Liver (tissue), 9 donors: Measurements from ENCODE around the gene TESK2. TPM values are rescaled to one million over a fixed set of nuclear protein-coding genes. Genes with fewer than 3 reads are reported as not detected.

Source experiments
- DNase-seq: peaks from one replicate; pipeline ENCODE4 v3.0.0-alpha.2; 2017; ENCODE audit warnings: low spot score
- H3K27ac ChIP-seq, 2 donors: one replicate each; pipeline ENCODE4 v1.7.0; 2013; ENCODE audit warnings: inconsistent platforms in 2 of 2, low read length in 2 of 2, control low read depth in 1 of 2, low read depth in 1 of 2, mild to moderate bottlenecking in 1 of 2
- H3K27me3 ChIP-seq, 4 donors: one replicate each; pipeline versions ENCODE4 v1.6.1 to v1.7.0; 2013; ENCODE audit warnings: low read length in 3 of 4, inconsistent platforms in 1 of 4, mild to moderate bottlenecking in 1 of 4, moderate library complexity in 1 of 4; ENCODE audit not compliant: control insufficient read depth in 4 of 4, insufficient read depth in 4 of 4
- H3K36me3 ChIP-seq, 4 donors: one replicate each; pipeline versions ENCODE4 v1.6.1 to v1.7.0; 2013; ENCODE audit warnings: low read length in 3 of 4, mild to moderate bottlenecking in 3 of 4, low read depth in 1 of 4, moderate library complexity in 1 of 4; ENCODE audit not compliant: control insufficient read depth in 4 of 4, insufficient read depth in 3 of 4
- H3K4me1 ChIP-seq, 4 donors: one replicate each; pipeline versions ENCODE4 v1.6.1 to v1.7.0; 2013; ENCODE audit warnings: low read length in 3 of 4, mild to moderate bottlenecking in 3 of 4, moderate library complexity in 1 of 4; ENCODE audit not compliant: control insufficient read depth in 4 of 4, insufficient read depth in 4 of 4
- H3K4me3 ChIP-seq, 3 donors: one replicate each; pipeline versions ENCODE4 v1.6.1 to v1.7.0; 2013; ENCODE audit warnings: low read length in 3 of 3, control low read depth in 1 of 3, low read depth in 1 of 3, mild to moderate bottlenecking in 1 of 3
- H3K9ac ChIP-seq, 2 donors: one replicate each; pipeline ENCODE4 v1.7.0; 2013; ENCODE audit warnings: low read length in 2 of 2, mild to moderate bottlenecking in 2 of 2, moderate library complexity in 2 of 2, control low read depth in 1 of 2, low read depth in 1 of 2
- H3K9me3 ChIP-seq, 4 donors: one replicate each; pipeline versions ENCODE4 v1.6.1 to v1.7.0; 2013; ENCODE audit warnings: low read length in 3 of 4; ENCODE audit not compliant: control insufficient read depth in 4 of 4
- ATF3 ChIP-seq: IDR thresholded peaks from 2 replicates; pipeline ENCODE4 v1.6.1; 2016; ENCODE audit warnings: antibody characterized with exemption
- CTCF ChIP-seq: fragments of 150-350 bp; IDR thresholded peaks from 2 replicates; pipeline ENCODE4 v1.5.1; 2017; ENCODE audit warnings: improper control_type of control experiment, low read depth, low read length; ENCODE audit not compliant: missing input control
- EGR1 ChIP-seq, 2 donors: IDR thresholded peaks; 2 replicates each; pipeline ENCODE4 v1.6.1; 2016 to 2018; ENCODE audit warnings: antibody characterized with exemption in 2 of 2, low read depth in 2 of 2
- FOXA1 ChIP-seq: IDR thresholded peaks from 2 replicates; pipeline ENCODE4 v1.6.1; 2016; ENCODE audit warnings: antibody characterized with exemption
- FOXA2 ChIP-seq: IDR thresholded peaks from 2 replicates; pipeline ENCODE4 v1.6.1; 2016; ENCODE audit warnings: antibody characterized with exemption
- GABPA ChIP-seq, 2 donors: IDR thresholded peaks in 1 of 2; conservative IDR thresholded peaks in 1 of 2; 2 replicates each; pipeline ENCODE4 v1.6.1; 2016; ENCODE audit warnings: antibody characterized with exemption in 2 of 2, mild to moderate bottlenecking in 1 of 2, moderate library complexity in 1 of 2
- HNF4A ChIP-seq, 2 donors: conservative IDR thresholded peaks; 2 replicates each; pipeline ENCODE4 v1.6.1; 2016; ENCODE audit warnings: antibody characterized with exemption in 2 of 2, mild to moderate bottlenecking in 2 of 2
- HNF4G ChIP-seq: IDR thresholded peaks from 2 replicates; pipeline ENCODE4 v1.6.1; 2016; ENCODE audit warnings: antibody characterized with exemption
- JUND ChIP-seq, 2 donors: IDR thresholded peaks; 2 replicates each; pipeline ENCODE4 v1.6.1; 2016; ENCODE audit warnings: antibody characterized with exemption in 2 of 2
- MAX ChIP-seq: IDR thresholded peaks from 2 replicates; pipeline ENCODE4 v1.6.1; 2016; ENCODE audit warnings: antibody characterized with exemption
- NR2F2 ChIP-seq: IDR thresholded peaks from 2 replicates; pipeline ENCODE4 v1.6.1; 2016; ENCODE audit warnings: antibody characterized with exemption
- RAD21 ChIP-seq, 2 donors: IDR thresholded peaks; 2 replicates each; pipeline ENCODE4 v1.6.1; 2016; ENCODE audit warnings: antibody characterized with exemption in 2 of 2, mild to moderate bottlenecking in 2 of 2
- REST ChIP-seq: IDR thresholded peaks from 2 replicates; pipeline ENCODE4 v1.6.1; 2016; ENCODE audit warnings: antibody characterized with exemption, mild to moderate bottlenecking
- SP1 ChIP-seq: IDR thresholded peaks from 2 replicates; pipeline ENCODE4 v1.6.1; 2018; ENCODE audit warnings: antibody characterized with exemption, mild to moderate bottlenecking
- TAF1 ChIP-seq: conservative IDR thresholded peaks from 2 replicates; pipeline ENCODE4 v1.6.1; 2016; ENCODE audit warnings: antibody characterized with exemption, mild to moderate bottlenecking
- YY1 ChIP-seq: IDR thresholded peaks from 2 replicates; pipeline ENCODE4 v1.6.1; 2016; ENCODE audit warnings: antibody characterized with exemption, mild to moderate bottlenecking
- WGBS: extraction: QIAGEN DNeasy Blood & Tissue Kit; methylation state at CpG from one replicate; pipeline ENCODE4 v1.1.7; 2013; 5-methylcytosine and 5-hydroxymethylcytosine counted together
- polyA plus RNA-seq, 2 donors: library from polyadenylated mRNA; stranded (reverse) in 1 of 2; unstranded in 1 of 2; fragments of 200-250 nt in 1 of 2; fragments of >200 nt in 1 of 2; fragmentation: Nextera tagmentation in 1 of 2; extraction: Ambion mirVana in 1 of 2; gene quantifications; one replicate each; pipeline versions ENCODE4 v1.2.1 to v1.2.3, GENCODE V29; 2013 to 2015
- total RNA-seq, 2 donors: library from RNA; depleted of rRNA; stranded (reverse); fragments of >200 nt; gene quantifications; one replicate each; pipeline ENCODE4 v1.2.3, GENCODE V29; 2014
- donor health status: healthy.
- donor health status: healthy.
- donor health status: healthy.
- donor health status: healthy.
- donor health status: healthy.

The TESK2 gene
- total and polyA plus RNA-seq, 4 donors: 2.4 to 8.2 (median 5.2) TPM

GRCh38 chr1:45378184-45378583 lies 112.8 kb downstream of the TESK2 start:
- Histone ChIP-seq H3K36me3 (no peaks in the 10 kb centered on the region), H3K27ac (no peak overlapping the region), H3K9ac (no peak overlapping the region), H3K9me3 (no peaks in the 10 kb centered on the region), H3K27me3 (no peaks in the 10 kb centered on the region), H3K4me3 (no peak overlapping the region), H3K4me1 (peaks cover 0 to 2% (median under 1%) of the 10 kb centered on the region in 4 donors)
- TF ChIP-seq SP1 (no peak), YY1 (no peak), FOXA1 (no peak), CTCF (no peak), GABPA (IDR thresholded peaks at IDR 0.05 in 1 of 2, conservative IDR thresholded peaks at IDR 0.05 in 1 of 2) (no peak), HNF4A (conservative IDR thresholded peaks at IDR 0.05) (no peak), JUND (IDR thresholded peaks at IDR 0.05) (no peak), NR2F2 (no peak), HNF4G (no peak), EGR1 (IDR thresholded peaks at IDR 0.05; ENCODE audit: low read depth in 2 of 2) (no peak), FOXA2 (no peak), RAD21 (IDR thresholded peaks at IDR 0.05) (no peak), REST (no peak), MAX (no peak), TAF1 (no peak)
- no peak for DNase-seq

- H3K27ac ChIP-seq: no peak overlapping the region
- no peak overlapping the region for H3K9ac ChIP-seq
- H3K9me3 ChIP-seq: no peaks in the 10 kb centered on the region
- no peaks in the 10 kb centered on the region for H3K36me3 ChIP-seq
- 64% methylated on average over 3 of the region's 3 CpGs for WGBS
- DNase-seq: no peak
- H3K4me1 ChIP-seq: no peaks in the 10 kb centered on the region
- no peaks in the 10 kb centered on the region for H3K27me3 ChIP-seq
- H3K4me3 ChIP-seq: no peak overlapping the region
- TF ChIP-seq FOXA2 (no peak), JUND (IDR thresholded peaks at IDR 0.05) (no peak), ATF3 (no peak), REST (no peak), EGR1 (IDR thresholded peaks at IDR 0.05; ENCODE audit: low read depth in 2 of 2) (no peak), SP1 (no peak), YY1 (no peak), NR2F2 (no peak), HNF4A (conservative IDR thresholded peaks at IDR 0.05) (no peak), CTCF (no peak), RAD21 (IDR thresholded peaks at IDR 0.05) (no peak)
Measured at GRCh38 chr1:45375104-45376090, 115.6 kb downstream of the TESK2 start.
